OCI-LY7 (cell line): ENCODE results near the gene FRMPD4. TPM values are rescaled to one million over a fixed set of nuclear protein-coding genes. Genes with fewer than 3 reads are reported as not detected.

ENCODE experiments used
- BruUV-seq: library from RNA; stranded (reverse); fragments of 400-500 nt; replicated peaks from 2 replicates; lab custom pipeline; 2021; lab: Mats Ljungman, UMichigan
- CTCF ChIA-PET: fragments of 300-600 bp; sonication (Branson Sonifier 250); formaldehyde crosslinking; loops from one replicate; lab custom pipeline; 2022; ENCODE audit warnings: antibody characterized with exemption; ENCODE audit not compliant: unreplicated experiment; lab: Charles Lee
- POLR2A ChIA-PET: fragments of 300-600 bp; sonication (Branson Sonifier 250); formaldehyde crosslinking; loops from one replicate; lab custom pipeline; 2022; ENCODE audit warnings: antibody characterized with exemption; lab: Charles Lee
- DNase-seq: peaks from one replicate; pipeline ENCODE4 v3.0.0-alpha.2; 2015; ENCODE audit warnings: low spot score
- H2AFZ ChIP-seq: fragments of 200-600 bp; sonication (generic), shearing (Covaris generic); 2 replicates; pipeline ENCODE4 v1.6.1; 2014; ENCODE audit warnings: mild to moderate bottlenecking, antibody characterized with exemption, low read length, moderate library complexity
- H3K27ac ChIP-seq: fragments of 200-600 bp; sonication (generic); 2 replicates; pipeline ENCODE4 v1.5.1; 2014; ENCODE audit warnings: mixed run types, low read depth, mild to moderate bottlenecking, moderate library complexity, low read length, inconsistent platforms; ENCODE audit not compliant: poor library complexity, severe bottlenecking
- H3K36me3 ChIP-seq: fragments of 200-600 bp; sonication (generic); 2 replicates; pipeline ENCODE4 v1.6.1; 2014; ENCODE audit warnings: mild to moderate bottlenecking, antibody characterized with exemption, low read length, moderate library complexity, mixed read lengths; ENCODE audit not compliant: insufficient read depth
- H3K4me1 ChIP-seq: fragments of 200-600 bp; sonication (generic); 2 replicates; pipeline ENCODE4 v1.5.1; 2014; ENCODE audit warnings: mild to moderate bottlenecking, low read length; ENCODE audit not compliant: insufficient read depth, poor library complexity, severe bottlenecking
- H3K4me2 ChIP-seq: fragments of 200-600 bp; sonication (generic); 2 replicates; pipeline ENCODE4 v1.6.1; 2014; ENCODE audit warnings: mild to moderate bottlenecking, low read length
- H3K4me3 ChIP-seq: fragments of 200-600 bp; sonication (generic); 2 replicates; pipeline ENCODE4 v1.5.1; 2014; ENCODE audit warnings: mild to moderate bottlenecking, low read depth, low read length; ENCODE audit not compliant: poor library complexity, severe bottlenecking
- H3K79me2 ChIP-seq: fragments of 200-600 bp; sonication (generic); 2 replicates; pipeline ENCODE4 v1.6.1; 2016; ENCODE audit warnings: low read depth, mild to moderate bottlenecking, low read length, moderate library complexity, mixed read lengths; ENCODE audit not compliant: insufficient read depth
- H3K9me2 ChIP-seq: fragments of 200-600 bp; sonication (generic); 2 replicates; pipeline ENCODE4 v1.6.1; 2016; ENCODE audit warnings: mild to moderate bottlenecking, low read length, mixed read lengths; ENCODE audit not compliant: insufficient read depth
- H3K9me3 ChIP-seq: fragments of 200-600 bp; sonication (generic); 2 replicates; pipeline ENCODE4 v1.6.1; 2014; ENCODE audit warnings: mild to moderate bottlenecking, mixed run types, low read length, mixed read lengths
- H4K20me1 ChIP-seq: fragments of 200-600 bp; sonication (generic); 2 replicates; pipeline ENCODE4 v1.6.1; 2014; ENCODE audit warnings: mild to moderate bottlenecking, antibody characterized with exemption, low read length, moderate library complexity, mixed read lengths; ENCODE audit not compliant: insufficient read depth
- CTCF ChIP-seq: fragments of 200-600 bp; sonication (generic); conservative IDR thresholded peaks from 2 replicates; pipeline ENCODE4 v1.5.1; 2014; ENCODE audit warnings: mild to moderate bottlenecking, antibody characterized with exemption, low read length, moderate library complexity, mixed read lengths
- EZH2phosphoT487 ChIP-seq: fragments of 200-600 bp; sonication (generic); IDR thresholded peaks from 2 replicates; pipeline ENCODE4 v1.6.1; 2018; ENCODE audit warnings: low read depth, borderline replicate concordance, mild to moderate bottlenecking, mixed run types, antibody characterized with exemption, low read length, moderate library complexity, mixed read lengths
- intact Hi-C: fragments of 100-400 bp; cut with micrococcal nuclease; formaldehyde crosslinking; loops from one replicate; pipeline ENCODE4 v1.10.0; 2022; ENCODE audit not compliant: unreplicated experiment
- total RNA-seq, 2 experiments: library from RNA; depleted of rRNA in 1 of 2; stranded (reverse); fragments of >200 nt in 1 of 2; shearing (Covaris generic) in 1 of 2; gene quantifications; 2 replicates each; pipeline ENCODE4 v1.2.3, GENCODE V29; 2014 to 2022

FRMPD4 gene
- total RNA-seq, 2 experiments from 2014 or later: not detected

GRCh38 chrX:12701628-12702027, 563.4 kb downstream of the FRMPD4 start:
- H2AFZ ChIP-seq: no peak overlapping the region
- no peak overlapping the region for H3K4me3 ChIP-seq
- H3K36me3 ChIP-seq: no peaks in the 10 kb centered on the region
- H3K27ac ChIP-seq: no peak overlapping the region
- H3K9me2 ChIP-seq: no peaks in the 10 kb centered on the region
- ChIA-PET POLR2A (interaction anchor here (0.7 kb wide), 1 partner anchor 16 kb away, joined by 8 read pairs; no protein-coding TSS in a partner anchor), CTCF (interaction anchor here (0.6 kb wide), 1 partner anchor 657 kb away, joined by 3 read pairs; no protein-coding TSS in a partner anchor)
- H3K4me2 ChIP-seq: no peak overlapping the region
- BruUV-seq: no TSS peak
- intact Hi-C loops: loop anchor here (1.0 to 2.0 kb wide), 2 partner anchors 199 to 203 kb away; no protein-coding TSS in a partner anchor
- no peaks in the 10 kb centered on the region for H3K79me2 ChIP-seq
- TF ChIP-seq EZH2phosphoT487 (no peak), CTCF (peak; percentile 77)
- no peaks in the 10 kb centered on the region for H3K4me1 ChIP-seq
- H4K20me1 ChIP-seq: no peaks in the 10 kb centered on the region
- no peaks in the 10 kb centered on the region for H3K9me3 ChIP-seq
- DNase-seq: peak; percentile 64

GRCh38 chrX:12702509-12703091, 564.3 kb downstream of the FRMPD4 start:
- peak; percentile 10 for DNase-seq
- Histone ChIP-seq H3K36me3 (no peaks in the 10 kb centered on the region), H3K4me2 (no peak overlapping the region), H3K9me2 (no peaks in the 10 kb centered on the region), H4K20me1 (no peaks in the 10 kb centered on the region), H2AFZ (no peak overlapping the region), H3K4me1 (no peaks in the 10 kb centered on the region), H3K79me2 (no peaks in the 10 kb centered on the region), H3K9me3 (no peaks in the 10 kb centered on the region), H3K27ac (no peak overlapping the region), H3K4me3 (no peak overlapping the region)
- POLR2A ChIA-PET: no interaction called here
- intact Hi-C loops: loop anchor here (2.0 kb wide), 1 partner anchor 198 kb away; no protein-coding TSS in a partner anchor
- no TSS peak for BruUV-seq
- CTCF ChIA-PET: no interaction called here
- peak; percentile 51 for TF ChIP-seq CTCF
- TF ChIP-seq EZH2phosphoT487: no peak

- TF ChIP-seq CTCF: no peak
- no peak for TF ChIP-seq EZH2phosphoT487
- Histone ChIP-seq H4K20me1 (no peaks in the 10 kb centered on the region), H3K9me2 (no peaks in the 10 kb centered on the region), H3K27ac (no peak overlapping the region), H3K9me3 (no peaks in the 10 kb centered on the region), H3K79me2 (no peaks in the 10 kb centered on the region), H3K4me3 (no peak overlapping the region), H3K4me2 (no peak overlapping the region), H2AFZ (no peak overlapping the region), H3K36me3 (no peaks in the 10 kb centered on the region), H3K4me1 (no peaks in the 10 kb centered on the region)
- intact Hi-C loops: no loop called here
- ChIA-PET CTCF (no interaction called here), POLR2A (no interaction called here)
- no TSS peak for BruUV-seq
- no peak for DNase-seq
Observed at GRCh38 chrX:12704706-12705105, 566.4 kb downstream of the FRMPD4 start.
